Measurements from ENCODE around the gene RHPN2. TPM values are rescaled to one million over a fixed set of nuclear protein-coding genes. Genes with fewer than 3 reads are reported as not detected.

The RHPN2 gene
- total RNA-seq, 1 experiment from 2014 or later: 32.8 TPM

DNA sequence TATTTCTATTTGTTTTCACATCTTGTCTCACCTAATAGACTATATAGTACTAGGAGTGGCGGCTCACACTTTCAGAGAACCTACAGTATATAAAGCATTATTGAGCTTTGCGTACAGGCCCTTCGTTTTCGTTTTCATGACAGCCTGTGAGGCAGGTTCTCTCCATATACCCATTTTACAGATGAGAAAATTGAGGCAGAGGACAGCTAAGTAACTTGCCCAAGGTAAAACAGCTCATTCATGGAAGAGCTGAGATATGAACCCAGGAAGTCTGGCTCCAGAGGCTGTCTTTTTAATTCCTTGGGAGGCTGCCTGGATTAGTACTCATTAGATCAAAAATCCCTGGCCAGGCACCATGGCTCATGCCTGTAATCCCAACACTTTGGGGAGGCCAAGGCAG lies 63.8 kb downstream of the RHPN2 start:
- ATAC-seq (no peak), DNase-seq (no peak)
- Histone ChIP-seq H3K9ac (ENCODE audit: low read length) (no peak overlapping the region), H3K36me3 (ENCODE audit: low read depth, low read length) (peaks cover 6% of the 10 kb centered on the region; the same call in 1 of the 2 replicates), H3K27ac (ENCODE audit: low read length) (no peak overlapping the region), H4K20me1 (ENCODE audit: low read length) (no peaks in the 10 kb centered on the region), H2AFZ (ENCODE audit: low read length) (no peak overlapping the region), H3K4me3 (ENCODE audit: low read length) (no peak overlapping the region), H3F3A (ENCODE audit: low read length, unreplicated experiment) (no peaks in the 10 kb centered on the region), H3K9me3 (ENCODE audit: low read length) (no peaks in the 10 kb centered on the region), H3K4me1 (ENCODE audit: insufficient read depth, low read length) (no peaks in the 10 kb centered on the region), H3K4me2 (ENCODE audit: low read length) (no peak overlapping the region), H3K9me2 (replicated peaks; ENCODE audit: low read length) (no peaks in the 10 kb centered on the region), H3K27me3 (ENCODE audit: low read length) (no peaks in the 10 kb centered on the region), H3K79me2 (ENCODE audit: low read length) (no peaks in the 10 kb centered on the region)
- TF ChIP-seq EZH2 (IDR thresholded peaks at IDR 0.05; ENCODE audit: low read length, unreplicated experiment): no peak
- TF ChIP-seq, protein P1, sequence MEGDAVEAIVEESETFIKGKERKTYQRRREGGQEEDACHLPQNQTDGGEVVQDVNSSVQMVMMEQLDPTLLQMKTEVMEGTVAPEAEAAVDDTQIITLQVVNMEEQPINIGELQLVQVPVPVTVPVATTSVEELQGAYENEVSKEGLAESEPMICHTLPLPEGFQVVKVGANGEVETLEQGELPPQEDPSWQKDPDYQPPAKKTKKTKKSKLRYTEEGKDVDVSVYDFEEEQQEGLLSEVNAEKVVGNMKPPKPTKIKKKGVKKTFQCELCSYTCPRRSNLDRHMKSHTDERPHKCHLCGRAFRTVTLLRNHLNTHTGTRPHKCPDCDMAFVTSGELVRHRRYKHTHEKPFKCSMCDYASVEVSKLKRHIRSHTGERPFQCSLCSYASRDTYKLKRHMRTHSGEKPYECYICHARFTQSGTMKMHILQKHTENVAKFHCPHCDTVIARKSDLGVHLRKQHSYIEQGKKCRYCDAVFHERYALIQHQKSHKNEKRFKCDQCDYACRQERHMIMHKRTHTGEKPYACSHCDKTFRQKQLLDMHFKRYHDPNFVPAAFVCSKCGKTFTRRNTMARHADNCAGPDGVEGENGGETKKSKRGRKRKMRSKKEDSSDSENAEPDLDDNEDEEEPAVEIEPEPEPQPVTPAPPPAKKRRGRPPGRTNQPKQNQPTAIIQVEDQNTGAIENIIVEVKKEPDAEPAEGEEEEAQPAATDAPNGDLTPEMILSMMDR (conservative IDR thresholded peaks at IDR 0.05; ENCODE audit: low read depth, low read length): no peak
- no peak for TF ChIP-seq EZH2phosphoT487 (IDR thresholded peaks at IDR 0.05; ENCODE audit: borderline replicate concordance, low read length)
- no TSS peak for BruUV-seq (replicated peaks)
- POLR2A ChIA-PET (ENCODE audit: unreplicated experiment): no interaction called here
- intact Hi-C loops (cut with micrococcal nuclease): no loop called here
- CTCF ChIA-PET: no interaction called here

DNA sequence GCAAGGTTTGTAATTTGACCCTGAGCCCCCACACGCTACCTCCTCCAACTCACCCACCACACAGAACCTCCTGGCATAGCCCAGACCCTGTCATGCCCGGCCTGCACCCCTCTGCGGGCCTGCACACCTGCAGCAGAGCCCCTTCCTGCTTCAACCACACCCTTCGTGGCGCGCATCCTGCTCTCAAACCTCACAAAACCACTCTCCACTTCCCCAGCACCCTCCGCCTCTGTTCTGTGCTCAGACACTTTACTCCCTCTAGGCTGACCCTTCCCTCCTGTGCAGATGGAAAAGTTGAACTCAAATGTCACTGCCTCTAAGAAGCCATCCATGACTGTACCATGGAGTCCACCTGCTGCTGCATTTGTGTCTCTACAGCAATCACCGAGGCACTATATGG lies 64.2 kb downstream of the RHPN2 start:
- H3K27ac ChIP-seq (ENCODE audit: low read length): no peak overlapping the region
- H3K4me1 ChIP-seq (ENCODE audit: insufficient read depth, low read length): no peaks in the 10 kb centered on the region
- no peak for ATAC-seq
- POLR2A ChIA-PET (ENCODE audit: unreplicated experiment): no interaction called here
- H3K27me3 ChIP-seq (ENCODE audit: low read length): no peaks in the 10 kb centered on the region
- H4K20me1 ChIP-seq (ENCODE audit: low read length): no peaks in the 10 kb centered on the region
- no TSS peak for BruUV-seq (replicated peaks)
- H2AFZ ChIP-seq (ENCODE audit: low read length): no peak overlapping the region
- H3K79me2 ChIP-seq (ENCODE audit: low read length): no peaks in the 10 kb centered on the region
- TF ChIP-seq EZH2 (IDR thresholded peaks at IDR 0.05; ENCODE audit: low read length, unreplicated experiment) (no peak), EZH2phosphoT487 (IDR thresholded peaks at IDR 0.05; ENCODE audit: borderline replicate concordance, low read length) (no peak)
- TF ChIP-seq, protein P1 (conservative IDR thresholded peaks at IDR 0.05; ENCODE audit: low read depth, low read length): no peak
- CTCF ChIA-PET: no interaction called here
- no peaks in the 10 kb centered on the region for H3K9me3 ChIP-seq (ENCODE audit: low read length)
- no peaks in the 10 kb centered on the region for H3K9me2 ChIP-seq (replicated peaks; ENCODE audit: low read length)
- H3K9ac ChIP-seq (ENCODE audit: low read length): no peak overlapping the region
- DNase-seq: no peak
- H3K4me2 ChIP-seq (ENCODE audit: low read length): no peak overlapping the region
- peaks cover 6% of the 10 kb centered on the region; the same call in 1 of the 2 replicates for H3K36me3 ChIP-seq (ENCODE audit: low read depth, low read length)
- no peaks in the 10 kb centered on the region for H3F3A ChIP-seq (ENCODE audit: low read length, unreplicated experiment)
- intact Hi-C loops (cut with micrococcal nuclease): no loop called here
- no peak overlapping the region for H3K4me3 ChIP-seq (ENCODE audit: low read length)

DNA sequence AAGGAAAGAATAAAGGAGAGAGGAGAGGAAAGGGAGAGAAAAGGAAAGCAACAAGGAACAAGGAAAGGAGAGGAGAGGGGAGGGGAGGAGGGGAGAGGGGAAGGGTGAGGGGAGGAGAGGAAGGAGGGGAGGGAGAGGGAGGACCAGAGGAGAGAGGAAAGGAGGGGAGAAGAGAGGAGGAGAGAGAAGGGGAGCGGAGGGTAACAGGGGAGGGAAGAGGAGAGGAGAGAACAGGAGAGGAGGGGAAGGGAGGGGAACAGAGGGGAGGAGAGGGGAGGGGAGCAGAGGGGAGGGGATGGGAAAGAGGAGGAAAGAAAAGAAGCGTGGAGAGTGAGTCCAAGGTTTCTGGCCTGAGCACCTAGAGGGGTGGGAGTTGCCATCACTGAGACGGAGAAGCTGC lies 66.0 kb downstream of the RHPN2 start:
- Histone ChIP-seq H3K9ac (ENCODE audit: low read length) (no peak overlapping the region), H3K27me3 (ENCODE audit: low read length) (no peaks in the 10 kb centered on the region), H3K79me2 (ENCODE audit: low read length) (no peaks in the 10 kb centered on the region), H2AFZ (ENCODE audit: low read length) (no peak overlapping the region), H3K4me1 (ENCODE audit: insufficient read depth, low read length) (no peaks in the 10 kb centered on the region), H4K20me1 (ENCODE audit: low read length) (no peaks in the 10 kb centered on the region), H3K27ac (ENCODE audit: low read length) (no peak overlapping the region), H3F3A (ENCODE audit: low read length, unreplicated experiment) (no peaks in the 10 kb centered on the region), H3K9me2 (replicated peaks; ENCODE audit: low read length) (no peaks in the 10 kb centered on the region), H3K36me3 (ENCODE audit: low read depth, low read length) (peaks cover 6% of the 10 kb centered on the region; the same call in 1 of the 2 replicates), H3K4me3 (ENCODE audit: low read length) (no peak overlapping the region), H3K4me2 (ENCODE audit: low read length) (no peak overlapping the region), H3K9me3 (ENCODE audit: low read length) (no peaks in the 10 kb centered on the region)
- BruUV-seq (replicated peaks): no TSS peak
- intact Hi-C loops (cut with micrococcal nuclease): no loop called here
- POLR2A ChIA-PET (ENCODE audit: unreplicated experiment): no interaction called here
- no peak for ATAC-seq
- no peak for DNase-seq
- no peak for TF ChIP-seq EZH2phosphoT487 (IDR thresholded peaks at IDR 0.05; ENCODE audit: borderline replicate concordance, low read length)
- TF ChIP-seq, protein P1 (conservative IDR thresholded peaks at IDR 0.05; ENCODE audit: low read depth, low read length): no peak
- no peak for TF ChIP-seq EZH2 (IDR thresholded peaks at IDR 0.05; ENCODE audit: low read length, unreplicated experiment)
- CTCF ChIA-PET: no interaction called here
